HG03520 (cell line): ENCODE data around the gene UBR2.
"Not testable (repeated sequence)": the region's sequence is repeated elsewhere in the genome, so short reads cannot be mapped to it uniquely, and the experiment has no call there.

Experiments
- ATAC-seq: cut with Tn5 transposase; IDR thresholded peaks from one replicate; pipeline ENCODE4 v1.9.1; 2021; ENCODE audit warnings: mild to moderate bottlenecking, moderate library complexity; ENCODE audit not compliant: unreplicated experiment

The UBR2 gene

GRCh38 chr6:42618105-42618504 is 54.3 kb downstream of the UBR2 start:
- no peak for ATAC-seq

GRCh38 chr6:42618686-42619085 is 54.9 kb downstream of the UBR2 start:
- no peak for ATAC-seq

GRCh38 chr6:42619963-42620362 is 56.1 kb downstream of the UBR2 start:
- no peak for ATAC-seq

- ATAC-seq: no peak
Observed at GRCh38 chr6:42624601-42625000, 60.8 kb downstream of the UBR2 start.

GRCh38 chr6:42627044-42627443 is 63.2 kb downstream of the UBR2 start:
- ATAC-seq: no peak

GRCh38 chr6:42627674-42628073 is 63.8 kb downstream of the UBR2 start:
- no peak for ATAC-seq

- ATAC-seq: no peak
Observed at GRCh38 chr6:42628604-42629003, 64.8 kb downstream of the UBR2 start.

- no peak for ATAC-seq
Observed at GRCh38 chr6:42629845-42630244, 66.0 kb downstream of the UBR2 start.

- no peak for ATAC-seq
Observed at GRCh38 chr6:42637681-42638080, 73.9 kb downstream of the UBR2 start.

GRCh38 chr6:42642794-42643193 is 79.0 kb downstream of the UBR2 start:
- no peak for ATAC-seq

- ATAC-seq: no peak
Observed at GRCh38 chr6:42644211-42644610, 80.4 kb downstream of the UBR2 start.

GRCh38 chr6:42652024-42652746 is 88.4 kb downstream of the UBR2 start:
- ATAC-seq: no peak

GRCh38 chr6:42653851-42654250 is 90.0 kb downstream of the UBR2 start:
- ATAC-seq: no peak

GRCh38 chr6:42659806-42660205 is 96.0 kb downstream of the UBR2 start:
- ATAC-seq: no peak

- ATAC-seq: no peak
Observed at GRCh38 chr6:42661540-42662153, 97.8 kb downstream of the UBR2 start.

- ATAC-seq: no peak
Observed at GRCh38 chr6:42664718-42665117, 100.9 kb downstream of the UBR2 start.

GRCh38 chr6:42674368-42674767 is 110.5 kb downstream of the UBR2 start:
- ATAC-seq: not testable (repeated sequence)

GRCh38 chr6:42674780-42675179 is 111.0 kb downstream of the UBR2 start:
- no peak for ATAC-seq

GRCh38 chr6:42679358-42679757 is 115.5 kb downstream of the UBR2 start:
- no peak for ATAC-seq

GRCh38 chr6:42688281-42688680 is 124.5 kb downstream of the UBR2 start:
- ATAC-seq: no peak

GRCh38 chr6:42689371-42689770 is 125.5 kb downstream of the UBR2 start:
- ATAC-seq: no peak

GRCh38 chr6:42690151-42690702 is 126.4 kb downstream of the UBR2 start:
- ATAC-seq: no peak
